Endothelial cell of umbilical vein (primary cell): Measurements from ENCODE around the gene RFPL1. TPM values are rescaled to one million over a fixed set of nuclear protein-coding genes. Genes with fewer than 3 reads are reported as not detected.
"Not testable (repeated sequence)": the region's sequence is repeated elsewhere in the genome, so short reads cannot be mapped to it uniquely, and the experiment has no call there.

ENCODE experiments used
- BruUV-seq: library from RNA; stranded (reverse); fragments of 400-500 nt; replicated peaks from 2 replicates; lab custom pipeline; 2021; lab: Mats Ljungman, UMichigan
- CTCF ChIA-PET: fragments of 300-600, 350-600 bp; sonication (Branson Sonifier 250); formaldehyde crosslinking; loops from one replicate; lab custom pipeline; 2021; ENCODE audit warnings: antibody characterized with exemption, inconsistent platforms; lab: Charles Lee
- POLR2A ChIA-PET: fragments of 300-600, 350-600 bp; sonication (Branson Sonifier 250); formaldehyde crosslinking; loops from one replicate; lab custom pipeline; 2021; ENCODE audit warnings: antibody characterized with exemption, inconsistent platforms; lab: Charles Lee
- DNase-seq: peaks from one replicate; pipeline ENCODE4 v3.0.0-alpha.2; 2011; ENCODE audit warnings: low read depth, low spot score
- FAIRE-seq: peaks from 2 replicates; lab custom pipeline; 2011; peaks lifted over from hg19 to GRCh38; lab: Jason Lieb, UNC
- H2AFZ ChIP-seq: 2 replicates; pipeline ENCODE4 v1.6.0; 2012; ENCODE audit warnings: low read depth, low read length, control low read depth, inconsistent platforms
- H3K27ac ChIP-seq: 2 replicates; pipeline ENCODE4 v1.5.1; 2011; ENCODE audit warnings: low read depth, mild to moderate bottlenecking, control low read depth, low read length, moderate library complexity; ENCODE audit not compliant: insufficient read depth
- H3K27me3 ChIP-seq, 2 experiments: 2 replicates each; pipeline versions ENCODE4 v1.6.0 to v1.6.1; 2011; ENCODE audit warnings: low read length in 2 of 2, mixed read lengths in 1 of 2; ENCODE audit not compliant: control insufficient read depth in 2 of 2, insufficient read depth in 2 of 2
- H3K36me3 ChIP-seq, 2 experiments: 2 replicates in 1 of 2; 3 replicates in 1 of 2; pipeline ENCODE4 v1.5.1; 2011; ENCODE audit warnings: low read length in 2 of 2, mild to moderate bottlenecking in 1 of 2, moderate library complexity in 1 of 2; ENCODE audit not compliant: control insufficient read depth in 2 of 2, insufficient read depth in 2 of 2; ENCODE audit errors: extremely low read depth in 1 of 2
- H3K4me1 ChIP-seq: 3 replicates; pipeline ENCODE4 v1.5.1; 2011; ENCODE audit warnings: mild to moderate bottlenecking, low read length; ENCODE audit not compliant: control insufficient read depth, insufficient read depth; ENCODE audit errors: extremely low read depth
- H3K4me2 ChIP-seq: 2 replicates; pipeline ENCODE4 v1.6.1; 2011; ENCODE audit warnings: low read length, control low read depth, mixed read lengths; ENCODE audit not compliant: insufficient read depth
- H3K4me3 ChIP-seq, 3 experiments: fragments of 200-600 bp in 1 of 3; sonication (generic), shearing (Covaris generic) in 1 of 3; replicated peaks in 1 of 3; 2 replicates each; pipeline ENCODE4 v1.5.1; 2011 to 2016; ENCODE audit warnings: control low read depth in 3 of 3, low read length in 3 of 3, mild to moderate bottlenecking in 2 of 3, inconsistent platforms in 1 of 3, low read depth in 1 of 3, moderate library complexity in 1 of 3; ENCODE audit not compliant: insufficient read depth in 1 of 3
- H3K79me2 ChIP-seq: 2 replicates; pipeline ENCODE4 v1.6.0; 2012; ENCODE audit warnings: low read length, inconsistent platforms; ENCODE audit not compliant: control insufficient read depth, insufficient read depth
- H3K9ac ChIP-seq: replicated peaks from 2 replicates; pipeline ENCODE3; 2011; ENCODE audit warnings: low read length, control low read depth; ENCODE audit not compliant: insufficient read depth; ENCODE audit errors: extremely low read depth
- H3K9me1 ChIP-seq: replicated peaks from 3 replicates; pipeline ENCODE4 v1.6.0; 2011; ENCODE audit warnings: mild to moderate bottlenecking, low read length; ENCODE audit not compliant: control insufficient read depth, insufficient read depth; ENCODE audit errors: extremely low read depth
- H3K9me3 ChIP-seq: replicated peaks from 2 replicates; pipeline ENCODE4 v1.5.1; 2012; ENCODE audit warnings: low read length, inconsistent platforms; ENCODE audit not compliant: control insufficient read depth, insufficient read depth
- H4K20me1 ChIP-seq: replicated peaks from 2 replicates; pipeline ENCODE3; 2011; ENCODE audit warnings: mild to moderate bottlenecking, low read length; ENCODE audit not compliant: control insufficient read depth, insufficient read depth; ENCODE audit errors: extremely low read depth
- EZH2 ChIP-seq: IDR thresholded peaks from 2 replicates; pipeline ENCODE4 v1.6.1; 2012; ENCODE audit warnings: borderline replicate concordance, low read depth, mild to moderate bottlenecking, moderate library complexity, low read length, inconsistent platforms; ENCODE audit not compliant: severe bottlenecking
- FOS ChIP-seq: IDR thresholded peaks from 2 replicates; pipeline ENCODE4 v1.6.1; 2011; ENCODE audit warnings: mild to moderate bottlenecking, low read length, moderate library complexity, borderline replicate concordance; ENCODE audit not compliant: insufficient read depth
- GATA2 ChIP-seq: IDR thresholded peaks from 2 replicates; pipeline ENCODE4 v1.7.0; 2011; ENCODE audit warnings: low read depth, mild to moderate bottlenecking, moderate library complexity, mixed read lengths, low read length; ENCODE audit not compliant: insufficient read length, insufficient read depth
- JUN ChIP-seq: IDR thresholded peaks from 2 replicates; pipeline ENCODE4 v1.6.1; 2011; ENCODE audit warnings: borderline replicate concordance, low read depth; ENCODE audit not compliant: insufficient read length, insufficient read depth
- MAX ChIP-seq: IDR thresholded peaks from 2 replicates; pipeline ENCODE4 v1.6.1; 2011; ENCODE audit not compliant: insufficient read depth, insufficient read length
- MYC ChIP-seq: IDR thresholded peaks from one replicate; pipeline ENCODE4 v1.6.1; 2011; ENCODE audit warnings: mild to moderate bottlenecking, low read depth, low read length
- POLR2A ChIP-seq: IDR thresholded peaks from 2 replicates; pipeline ENCODE4 v1.6.1; 2012; ENCODE audit warnings: low read depth, mild to moderate bottlenecking, control low read depth, low read length
- POLR2AphosphoS5 ChIP-seq: IDR thresholded peaks from 2 replicates; pipeline ENCODE4 v1.6.1; 2012; ENCODE audit warnings: low read depth, mild to moderate bottlenecking, control low read depth, low read length, moderate library complexity; ENCODE audit not compliant: insufficient read depth
- dilution Hi-C: fragments of 300-500 bp; cut with MboI; formaldehyde crosslinking; loops from one replicate; pipeline ENCODE4 v1.15.0; 2019; ENCODE audit warnings: low sequenced_read_pairs; ENCODE audit not compliant: extremely low pct_ligation_motif_present
- intact Hi-C: fragments of 100-400 bp; cut with micrococcal nuclease; formaldehyde crosslinking; loops from one replicate; pipeline ENCODE4 v1.10.0; 2022
- polyA plus RNA-seq, 4 experiments: library from polyadenylated mRNA; depleted of rRNA in 3 of 4; stranded (reverse) in 3 of 4; unstranded in 1 of 4; fragments of >200 nt; gene quantifications; 2 replicates each; pipeline versions ENCODE4 v1.2.1 to v1.2.3, GENCODE V29; 2011 to 2012; ENCODE audit warnings: missing spikeins in 1 of 4
- total RNA-seq: library from RNA; stranded (reverse); gene quantifications from 2 replicates; pipeline ENCODE4 v1.2.3, GENCODE V29; 2021
- TF ChIP-seq, protein P1 (sequence below), 2 donors: IDR thresholded peaks; 1 replicate in 1 of 2; 2 replicates in 1 of 2; pipeline ENCODE4 v1.5.1; 2011; ENCODE audit warnings: low read length in 2 of 2, mild to moderate bottlenecking in 2 of 2, moderate library complexity in 2 of 2, control low read depth in 1 of 2, inconsistent platforms in 1 of 2, low read depth in 1 of 2; ENCODE audit not compliant: insufficient read depth in 1 of 2; ENCODE audit errors: extremely low read depth in 1 of 2

Gene RFPL1
- total and polyA plus RNA-seq, 2 donors (not counting 3 experiments of a cell fraction or from before 2014, with no cell fraction given): not detected

GRCh38 chr22:29408940-29409339, 29.4 kb upstream of the RFPL1 start:
- Histone ChIP-seq H3K36me3 (no peaks in the 10 kb centered on the region), H2AFZ (no peak overlapping the region), H3K4me1 (no peaks in the 10 kb centered on the region), H3K9ac (no peak overlapping the region), H3K27ac (no peak overlapping the region), H3K4me2 (no peak overlapping the region), H3K9me1 (no peaks in the 10 kb centered on the region), H4K20me1 (no peaks in the 10 kb centered on the region), H3K79me2 (no peaks in the 10 kb centered on the region), H3K9me3 (no peaks in the 10 kb centered on the region), H3K27me3 (no peaks in the 10 kb centered on the region), H3K4me3 (no peak overlapping the region)
- no peak for TF ChIP-seq GATA2
- no peak for TF ChIP-seq POLR2A
- no peak for TF ChIP-seq MAX
- TF ChIP-seq FOS: no peak
- no peak for TF ChIP-seq EZH2
- no peak for TF ChIP-seq MYC
- TF ChIP-seq, protein P1, sequence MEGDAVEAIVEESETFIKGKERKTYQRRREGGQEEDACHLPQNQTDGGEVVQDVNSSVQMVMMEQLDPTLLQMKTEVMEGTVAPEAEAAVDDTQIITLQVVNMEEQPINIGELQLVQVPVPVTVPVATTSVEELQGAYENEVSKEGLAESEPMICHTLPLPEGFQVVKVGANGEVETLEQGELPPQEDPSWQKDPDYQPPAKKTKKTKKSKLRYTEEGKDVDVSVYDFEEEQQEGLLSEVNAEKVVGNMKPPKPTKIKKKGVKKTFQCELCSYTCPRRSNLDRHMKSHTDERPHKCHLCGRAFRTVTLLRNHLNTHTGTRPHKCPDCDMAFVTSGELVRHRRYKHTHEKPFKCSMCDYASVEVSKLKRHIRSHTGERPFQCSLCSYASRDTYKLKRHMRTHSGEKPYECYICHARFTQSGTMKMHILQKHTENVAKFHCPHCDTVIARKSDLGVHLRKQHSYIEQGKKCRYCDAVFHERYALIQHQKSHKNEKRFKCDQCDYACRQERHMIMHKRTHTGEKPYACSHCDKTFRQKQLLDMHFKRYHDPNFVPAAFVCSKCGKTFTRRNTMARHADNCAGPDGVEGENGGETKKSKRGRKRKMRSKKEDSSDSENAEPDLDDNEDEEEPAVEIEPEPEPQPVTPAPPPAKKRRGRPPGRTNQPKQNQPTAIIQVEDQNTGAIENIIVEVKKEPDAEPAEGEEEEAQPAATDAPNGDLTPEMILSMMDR (IDR thresholded peaks at IDR 0.05; ENCODE audit: extremely low read depth in 1 of 2, insufficient read depth in 1 of 2, low read depth in 1 of 2, low read length in 2 of 2): no peak
- no peak for TF ChIP-seq JUN
- TF ChIP-seq POLR2AphosphoS5: no peak
- BruUV-seq: no TSS peak
- DNase-seq (no peak), FAIRE-seq (no peak)
- intact Hi-C loops (no loop called here), dilution Hi-C loops (no loop called here)
- CTCF ChIA-PET: no interaction called here
- POLR2A ChIA-PET: no interaction called here

DNA sequence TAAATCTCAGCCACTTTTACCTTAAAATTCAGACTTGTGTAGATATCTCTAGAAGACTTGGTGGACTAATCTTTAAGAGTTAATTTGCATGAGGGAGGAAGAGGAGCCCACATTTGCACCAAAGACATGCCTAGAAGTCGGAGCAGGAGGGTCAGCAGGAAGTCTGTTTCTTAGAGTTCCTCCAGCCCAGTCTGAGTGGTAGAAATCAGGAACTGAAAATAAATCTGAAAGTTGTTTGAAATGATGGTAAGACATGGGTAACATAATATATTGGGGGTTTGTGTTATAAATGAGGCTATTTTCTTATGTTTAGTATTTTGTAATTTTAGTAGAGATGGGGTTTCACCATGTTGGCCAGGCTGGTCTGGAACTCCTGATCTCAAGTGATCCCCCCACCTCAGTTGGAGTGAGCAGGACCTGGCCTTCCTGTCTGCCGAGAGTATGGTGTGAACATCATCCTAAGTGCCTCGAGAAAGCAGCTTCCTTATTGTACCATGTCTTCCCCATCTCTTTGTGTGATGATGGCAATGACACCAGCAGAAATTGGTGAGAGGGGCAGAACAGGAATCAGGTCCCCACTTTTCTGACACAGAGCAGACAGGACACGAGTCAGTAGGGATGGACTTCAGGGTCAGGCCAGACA, 26.7 kb upstream of the RFPL1 start:
- H3K9me3 ChIP-seq, H3K36me3 ChIP-seq, H3K79me2 ChIP-seq, H2AFZ ChIP-seq, H3K9me1 ChIP-seq, dilution Hi-C loops, BruUV-seq, DNase-seq, H3K27me3 ChIP-seq, H3K4me1 ChIP-seq, intact Hi-C loops, POLR2A ChIA-PET, H3K4me3 ChIP-seq, H4K20me1 ChIP-seq, H3K9ac ChIP-seq, H3K4me2 ChIP-seq, H3K27ac ChIP-seq: not testable (repeated sequence)
- FAIRE-seq: peak; percentile 55
- CTCF ChIA-PET: interaction anchor here (1.0 kb wide), 1 partner anchor 17 kb away, joined by 3 read pairs; no protein-coding TSS in a partner anchor
